Keratinocyte (primary cell): ENCODE measurements around the gene NFKBIZ.

ENCODE experiments used
- EZH2 ChIP-seq: IDR thresholded peaks from one replicate; pipeline ENCODE4 v1.6.1; 2012; ENCODE audit warnings: inconsistent platforms, mild to moderate bottlenecking, low read length, moderate library complexity
- TF ChIP-seq, protein P1 (sequence below), 3 experiments: IDR thresholded peaks in 1 of 3; conservative IDR thresholded peaks in 1 of 3; optimal IDR thresholded peaks in 1 of 3; 2 replicates in 2 of 3; 3 replicates in 1 of 3; pipeline versions ENCODE3 to v1.5.1; 2011; ENCODE audit warnings: low read length in 3 of 3, mild to moderate bottlenecking in 3 of 3, moderate library complexity in 2 of 3, control low read depth in 1 of 3, inconsistent platforms in 1 of 3; ENCODE audit not compliant: insufficient read depth in 2 of 3; ENCODE audit errors: extremely low read depth in 1 of 3

DNA sequence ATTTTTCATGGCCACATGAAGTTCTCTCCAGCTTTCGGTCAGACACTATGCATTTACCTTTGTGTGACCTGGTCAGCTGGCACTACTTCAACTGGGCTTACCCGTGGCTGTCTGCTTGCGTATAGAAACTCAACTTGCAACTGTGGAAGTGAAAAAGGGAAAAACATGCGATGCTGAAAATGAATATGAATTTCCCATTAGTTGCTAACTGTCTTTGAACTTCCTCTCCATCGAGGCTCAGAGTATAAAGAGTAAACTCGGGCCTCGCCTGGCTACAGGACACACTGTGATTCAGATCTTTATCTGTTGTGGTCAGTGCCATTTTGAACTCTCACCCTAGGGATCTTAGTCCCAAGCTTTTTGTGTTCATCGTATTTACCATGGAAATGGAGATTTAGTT lies 26.8 kb downstream of the NFKBIZ start:
- TF ChIP-seq, protein P1, sequence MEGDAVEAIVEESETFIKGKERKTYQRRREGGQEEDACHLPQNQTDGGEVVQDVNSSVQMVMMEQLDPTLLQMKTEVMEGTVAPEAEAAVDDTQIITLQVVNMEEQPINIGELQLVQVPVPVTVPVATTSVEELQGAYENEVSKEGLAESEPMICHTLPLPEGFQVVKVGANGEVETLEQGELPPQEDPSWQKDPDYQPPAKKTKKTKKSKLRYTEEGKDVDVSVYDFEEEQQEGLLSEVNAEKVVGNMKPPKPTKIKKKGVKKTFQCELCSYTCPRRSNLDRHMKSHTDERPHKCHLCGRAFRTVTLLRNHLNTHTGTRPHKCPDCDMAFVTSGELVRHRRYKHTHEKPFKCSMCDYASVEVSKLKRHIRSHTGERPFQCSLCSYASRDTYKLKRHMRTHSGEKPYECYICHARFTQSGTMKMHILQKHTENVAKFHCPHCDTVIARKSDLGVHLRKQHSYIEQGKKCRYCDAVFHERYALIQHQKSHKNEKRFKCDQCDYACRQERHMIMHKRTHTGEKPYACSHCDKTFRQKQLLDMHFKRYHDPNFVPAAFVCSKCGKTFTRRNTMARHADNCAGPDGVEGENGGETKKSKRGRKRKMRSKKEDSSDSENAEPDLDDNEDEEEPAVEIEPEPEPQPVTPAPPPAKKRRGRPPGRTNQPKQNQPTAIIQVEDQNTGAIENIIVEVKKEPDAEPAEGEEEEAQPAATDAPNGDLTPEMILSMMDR (optimal IDR thresholded peaks at IDR 0.05 in 1 of 3, IDR thresholded peaks at IDR 0.05 in 1 of 3, conservative IDR thresholded peaks at IDR 0.05 in 1 of 3; ENCODE audit: extremely low read depth in 1 of 3, insufficient read depth in 2 of 3, low read length in 3 of 3) = no peak
- TF ChIP-seq EZH2 = no peak
